GM23338 (cell line): ENCODE results near the gene VMA21. TPM values are rescaled to one million over a fixed set of nuclear protein-coding genes. Genes with fewer than 3 reads are reported as not detected.

Source experiments
- ATAC-seq: fragments of 200-7000 bp; cut with Tn5 transposase; 3 replicates; pipeline ENCODE4 v1.9.1; 2020
- DNase-seq: peaks from one replicate; pipeline ENCODE4 v3.0.0-alpha.2; 2015; ENCODE audit warnings: low spot score
- H2AFZ ChIP-seq: fragments of 200-600 bp; sonication (generic); 2 replicates; pipeline ENCODE4 v1.8.0; 2016; ENCODE audit warnings: antibody characterized with exemption, mild to moderate bottlenecking, moderate library complexity
- H3F3A ChIP-seq: fragments of 200-600 bp; sonication (generic); replicated peaks from 2 replicates; pipeline ENCODE4 v1.8.0; 2017; ENCODE audit warnings: antibody characterized with exemption, mixed run types, low read depth
- H3K27ac ChIP-seq: fragments of 200-600 bp; sonication (generic); 2 replicates; pipeline ENCODE4 v1.6.1; 2016; ENCODE audit warnings: low read depth
- H3K27me3 ChIP-seq: fragments of 200-600 bp; sonication (generic); 2 replicates; pipeline ENCODE4 v1.8.0; 2016; ENCODE audit warnings: mild to moderate bottlenecking, mixed run types, moderate library complexity; ENCODE audit not compliant: insufficient read depth
- H3K36me3 ChIP-seq: fragments of 200-600 bp; sonication (generic); 2 replicates; pipeline ENCODE4 v1.8.0; 2016; ENCODE audit warnings: mild to moderate bottlenecking; ENCODE audit not compliant: insufficient read depth
- H3K4me1 ChIP-seq: fragments of 200-600 bp; sonication (generic); 2 replicates; pipeline ENCODE4 v1.8.0; 2016; ENCODE audit warnings: mild to moderate bottlenecking, moderate library complexity; ENCODE audit not compliant: insufficient read depth
- H3K4me2 ChIP-seq: fragments of 200-600 bp; sonication (generic); 2 replicates; pipeline ENCODE4 v1.7.1; 2017; ENCODE audit warnings: mixed run types
- H3K4me3 ChIP-seq: fragments of 200-600 bp; sonication (generic); 2 replicates; pipeline ENCODE4 v1.6.1; 2016; ENCODE audit warnings: mixed run types
- H3K79me2 ChIP-seq: fragments of 200-600 bp; sonication (generic); replicated peaks from 2 replicates; pipeline ENCODE4 v1.8.0; 2017; ENCODE audit warnings: mild to moderate bottlenecking; ENCODE audit not compliant: insufficient read depth
- H3K9me2 ChIP-seq: fragments of 200-600 bp; sonication (generic); 2 replicates; pipeline ENCODE4 v1.8.0; 2017; ENCODE audit not compliant: insufficient read depth
- H4K20me1 ChIP-seq: fragments of 200-600 bp; sonication (generic); replicated peaks from 2 replicates; pipeline ENCODE4 v1.8.0; 2017; ENCODE audit warnings: mild to moderate bottlenecking; ENCODE audit not compliant: insufficient read depth
- H3K27ac Mint-ChIP-seq: 2 replicates; pipeline ENCODE4 v1.8.0; 2020; ENCODE audit warnings: inconsistent platforms, mild to moderate bottlenecking, moderate library complexity, mixed read lengths
- H3K27me3 Mint-ChIP-seq: 3 replicates; pipeline ENCODE4 v1.8.0; 2022; ENCODE audit warnings: low read depth, mild to moderate bottlenecking, moderate library complexity, mixed read lengths, inconsistent platforms; ENCODE audit not compliant: insufficient read depth, poor library complexity
- H3K36me3 Mint-ChIP-seq: 3 replicates; pipeline ENCODE4 v1.8.0; 2021; ENCODE audit warnings: low read depth, mild to moderate bottlenecking, inconsistent platforms, moderate library complexity, mixed read lengths
- H3K4me1 Mint-ChIP-seq: 3 replicates; pipeline ENCODE4 v1.8.0; 2020; ENCODE audit warnings: mild to moderate bottlenecking, inconsistent platforms, mixed read lengths
- H3K4me3 Mint-ChIP-seq: 3 replicates; pipeline ENCODE4 v1.8.0; 2021; ENCODE audit warnings: moderate library complexity, mild to moderate bottlenecking, inconsistent platforms, mixed read lengths
- H3K9me3 Mint-ChIP-seq: 3 replicates; pipeline ENCODE4 v1.8.0; 2020; ENCODE audit warnings: moderate library complexity, mild to moderate bottlenecking, inconsistent platforms, mixed read lengths
- CREB1 ChIP-seq: fragments of 250-450 bp; sonication (Bioruptor Pico); IDR thresholded peaks from 2 replicates; pipeline ENCODE4 v1.5.0; 2020; ENCODE audit warnings: low read depth, mild to moderate bottlenecking, moderate library complexity
- EZH2 ChIP-seq: fragments of 200-600 bp; sonication (generic); IDR thresholded peaks from one replicate; pipeline ENCODE4 v1.8.0; 2017; ENCODE audit warnings: antibody characterized with exemption, mild to moderate bottlenecking, low read depth; ENCODE audit not compliant: unreplicated experiment
- EZH2phosphoT487 ChIP-seq: fragments of 200-600 bp; sonication (generic); IDR thresholded peaks from one replicate; pipeline ENCODE4 v1.8.1; 2018; ENCODE audit warnings: antibody characterized with exemption; ENCODE audit not compliant: unreplicated experiment
- JUNB ChIP-seq: IDR thresholded peaks from one replicate; pipeline ENCODE4 v1.6.1; 2016; ENCODE audit warnings: antibody characterized with exemption; ENCODE audit not compliant: unreplicated experiment
- NANOG ChIP-seq: IDR thresholded peaks from 2 replicates; pipeline ENCODE4 v1.6.1; 2016; ENCODE audit warnings: antibody characterized with exemption, borderline replicate concordance
- POLR2AphosphoS5 ChIP-seq: IDR thresholded peaks from 2 replicates; pipeline ENCODE4 v1.6.1; 2016; ENCODE audit warnings: antibody characterized with exemption, low read depth
- STAT1 ChIP-seq: IDR thresholded peaks from one replicate; pipeline ENCODE4 v1.6.1; 2016; ENCODE audit warnings: antibody characterized with exemption; ENCODE audit not compliant: unreplicated experiment
- ZNF114 ChIP-seq: fragments of 250-450 bp; sonication (Bioruptor Pico); IDR thresholded peaks from 2 replicates; pipeline ENCODE4 v1.5.0; 2020; ENCODE audit warnings: mild to moderate bottlenecking, moderate library complexity
- ZNF331 ChIP-seq: fragments of 250-450 bp; sonication (Bioruptor Pico); IDR thresholded peaks from 2 replicates; pipeline ENCODE4 v1.5.0; 2020; ENCODE audit warnings: low read depth, mild to moderate bottlenecking, moderate library complexity
- ZNF462 ChIP-seq: fragments of 250-450 bp; sonication (Bioruptor Pico); IDR thresholded peaks from 2 replicates; pipeline ENCODE4 v1.5.0; 2020; ENCODE audit warnings: mild to moderate bottlenecking, moderate library complexity
- polyA plus RNA-seq: library from polyadenylated mRNA; unstranded; fragments of >200 nt; fragmentation: Nextera tagmentation; extraction: Ambion mirVana; gene quantifications from 2 replicates; pipeline ENCODE4 v1.2.1, GENCODE V29; 2016
- total RNA-seq: library from RNA; depleted of rRNA; stranded (reverse); fragments of >200 nt; shearing (Covaris generic); gene quantifications from 2 replicates; pipeline ENCODE4 v1.2.3, GENCODE V29; 2014
- TF ChIP-seq, protein P1 (sequence below): IDR thresholded peaks from 2 replicates; pipeline ENCODE4 v1.6.1; 2016; ENCODE audit warnings: antibody characterized with exemption

Gene VMA21
- total and polyA plus RNA-seq, 2 experiments from 2014 or later = 34.8 to 90.3 TPM

- TF ChIP-seq EZH2phosphoT487 (no peak), JUNB (no peak)
- H3K4me1 ChIP-seq = no peaks in the 10 kb centered on the region
- no peaks in the 10 kb centered on the region for H4K20me1 ChIP-seq
- no peaks in the 10 kb centered on the region for H3K27me3 ChIP-seq
- Mint-ChIP-seq H3K9me3 (no peaks in the 10 kb centered on the region), H3K27me3 (peaks cover 1% of the 10 kb centered on the region), H3K36me3 (no peaks in the 10 kb centered on the region), H3K27ac (no peak overlapping the region), H3K4me1 (no peaks in the 10 kb centered on the region), H3K4me3 (no peak overlapping the region)
- DNase-seq (no peak), ATAC-seq (no peak)
- no peaks in the 10 kb centered on the region for H3K36me3 ChIP-seq
- no peaks in the 10 kb centered on the region for H3F3A ChIP-seq
- H3K4me3 ChIP-seq = no peak overlapping the region
- no peak overlapping the region for H2AFZ ChIP-seq
- H3K4me2 ChIP-seq = no peak overlapping the region
- H3K9me2 ChIP-seq = no peaks in the 10 kb centered on the region
- no peak overlapping the region for H3K27ac ChIP-seq
- H3K79me2 ChIP-seq = no peaks in the 10 kb centered on the region
These were observed 31.4 kb upstream of the VMA21 start for GRCh38 chrX:151365579-151365978.

DNA sequence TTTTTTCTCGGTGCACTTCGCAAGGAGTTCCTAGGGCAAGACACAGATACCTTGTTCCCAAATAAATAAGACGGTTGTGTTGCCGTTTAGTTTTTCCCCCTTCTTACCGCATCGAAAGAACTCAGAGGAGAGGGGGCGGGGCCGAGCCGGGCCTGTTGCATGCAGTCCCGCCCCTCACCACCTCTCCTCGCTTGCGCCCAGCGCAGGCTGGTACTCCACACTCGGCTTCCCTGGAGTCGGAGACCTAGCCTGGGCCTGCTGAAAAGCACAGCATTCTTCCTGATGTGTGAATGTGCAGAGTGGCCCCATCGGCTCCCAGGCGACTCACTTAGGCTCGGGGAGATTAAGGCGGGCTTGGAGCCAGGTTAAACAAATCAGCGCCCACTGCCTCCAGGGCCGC lies 26.1 kb upstream of the VMA21 start:
- no peaks in the 10 kb centered on the region for H3K9me2 ChIP-seq
- H3K27ac ChIP-seq = no peak overlapping the region
- peak; percentile 80 for DNase-seq
- H3F3A ChIP-seq = no peaks in the 10 kb centered on the region
- Mint-ChIP-seq H3K4me1 (no peaks in the 10 kb centered on the region), H3K27me3 (no peaks in the 10 kb centered on the region), H3K27ac (no peak overlapping the region), H3K36me3 (no peaks in the 10 kb centered on the region), H3K4me3 (no peak overlapping the region), H3K9me3 (no peaks in the 10 kb centered on the region)
- ATAC-seq = peak; percentile 100
- H3K36me3 ChIP-seq = no peaks in the 10 kb centered on the region
- H3K4me2 ChIP-seq = no peak overlapping the region
- no peak for TF ChIP-seq NANOG
- TF ChIP-seq ZNF331 = no peak
- no peak for TF ChIP-seq EZH2
- no peak for TF ChIP-seq CREB1 (CRISPR knock-in tag)
- TF ChIP-seq, protein P1, sequence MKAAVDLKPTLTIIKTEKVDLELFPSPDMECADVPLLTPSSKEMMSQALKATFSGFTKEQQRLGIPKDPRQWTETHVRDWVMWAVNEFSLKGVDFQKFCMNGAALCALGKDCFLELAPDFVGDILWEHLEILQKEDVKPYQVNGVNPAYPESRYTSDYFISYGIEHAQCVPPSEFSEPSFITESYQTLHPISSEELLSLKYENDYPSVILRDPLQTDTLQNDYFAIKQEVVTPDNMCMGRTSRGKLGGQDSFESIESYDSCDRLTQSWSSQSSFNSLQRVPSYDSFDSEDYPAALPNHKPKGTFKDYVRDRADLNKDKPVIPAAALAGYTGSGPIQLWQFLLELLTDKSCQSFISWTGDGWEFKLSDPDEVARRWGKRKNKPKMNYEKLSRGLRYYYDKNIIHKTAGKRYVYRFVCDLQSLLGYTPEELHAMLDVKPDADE = no peak
- no peak for TF ChIP-seq JUNB
- no peak for TF ChIP-seq ZNF462 (CRISPR knock-in tag)
- TF ChIP-seq POLR2AphosphoS5 = no peak
- TF ChIP-seq STAT1 = no peak
- no peak for TF ChIP-seq ZNF114 (CRISPR knock-in tag)
- TF ChIP-seq EZH2phosphoT487 = no peak
- H3K27me3 ChIP-seq = no peaks in the 10 kb centered on the region
- H4K20me1 ChIP-seq = no peaks in the 10 kb centered on the region
- H3K4me3 ChIP-seq = peak overlapping the region; percentile 34; the same call in 1 of the 2 replicates
- no peaks in the 10 kb centered on the region for H3K79me2 ChIP-seq
- 0 out of 2 replicates have a peak overlapping the region, but pooled peaks have one; percentile 72 for H2AFZ ChIP-seq
- no peaks in the 10 kb centered on the region for H3K4me1 ChIP-seq
